ELR (cell line): Measurements from ENCODE around the gene ZFR2.

Experiments
- DNase-seq: peaks from one replicate; pipeline ENCODE4 v3.0.0-alpha.2; 2015; ENCODE audit warnings: low read depth

Gene ZFR2

DNA sequence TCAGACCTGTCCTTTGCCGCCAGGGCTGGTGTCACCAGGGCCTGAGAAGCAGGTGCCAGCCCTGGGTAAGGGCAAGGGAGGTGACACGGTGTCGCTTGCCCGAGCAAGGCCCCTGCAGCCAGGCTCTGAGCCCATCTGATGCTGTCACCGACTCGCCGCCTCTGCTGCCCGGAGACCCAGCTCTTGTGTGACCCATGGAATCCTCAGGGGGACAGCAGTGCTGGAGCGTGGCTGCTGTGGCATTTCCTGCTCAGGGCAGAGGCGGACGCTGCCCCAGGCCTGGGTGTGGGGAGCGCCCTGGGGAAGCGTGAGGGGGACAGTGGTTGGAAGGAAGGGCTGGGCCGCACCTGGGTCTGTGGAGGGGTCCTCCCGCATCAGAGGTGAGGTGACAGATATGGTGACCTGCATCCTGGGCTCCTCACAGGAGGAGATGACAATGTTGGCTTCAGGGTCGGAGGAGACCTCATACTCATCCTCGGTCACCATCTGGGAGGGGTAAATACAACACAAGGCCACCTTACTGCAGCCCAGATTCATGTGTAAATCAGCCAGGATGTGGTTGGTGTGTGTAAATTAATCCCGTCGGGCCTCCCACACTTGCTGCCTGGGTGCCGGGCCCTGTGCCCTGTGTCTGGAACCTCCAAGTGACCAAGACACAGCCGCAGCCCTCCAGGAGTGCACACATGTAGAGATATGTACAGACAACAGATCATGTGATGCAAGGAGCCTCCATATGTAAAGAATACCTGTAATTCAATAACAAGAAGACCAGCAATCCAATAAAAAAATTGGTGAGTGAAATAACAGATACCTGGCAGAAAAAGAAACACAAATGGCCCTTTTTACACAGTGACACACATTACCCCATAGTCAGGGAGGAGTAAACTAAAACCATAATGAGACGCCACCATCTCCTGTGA is 55.1 kb downstream of the ZFR2 start:
- no peak for DNase-seq

DNA sequence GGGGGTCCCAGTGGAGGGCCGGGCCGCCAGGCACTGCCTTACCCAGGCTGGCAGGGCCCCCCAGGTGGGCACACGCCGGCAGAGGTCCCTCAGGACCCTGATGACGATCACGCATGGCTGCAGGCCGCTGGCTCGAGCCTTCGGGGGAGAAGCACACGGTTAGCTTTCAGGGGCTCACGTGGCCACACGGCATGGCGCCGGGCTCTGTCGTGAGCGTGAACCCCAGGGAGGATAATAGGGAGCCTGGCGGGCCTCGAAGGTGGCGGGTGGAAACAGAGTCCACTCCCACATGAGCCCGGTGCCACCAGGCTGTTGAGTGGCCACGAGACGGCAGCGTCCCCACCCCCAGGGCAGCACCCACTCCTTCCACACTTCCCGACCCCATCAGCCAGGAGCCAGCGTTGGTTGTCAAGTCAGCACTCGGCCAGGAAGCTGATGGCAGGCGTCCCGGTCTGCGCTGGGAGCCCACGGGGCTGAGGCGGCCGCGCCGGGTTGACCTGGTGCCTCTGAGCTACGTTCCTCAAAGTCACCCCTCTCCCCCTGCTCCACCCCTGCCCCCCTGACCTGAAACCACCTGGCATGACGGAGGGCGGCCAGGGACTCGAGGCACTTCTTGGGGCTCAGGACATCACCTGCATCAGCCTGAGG is 58.0 kb downstream of the ZFR2 start:
- DNase-seq, result no peak

DNA sequence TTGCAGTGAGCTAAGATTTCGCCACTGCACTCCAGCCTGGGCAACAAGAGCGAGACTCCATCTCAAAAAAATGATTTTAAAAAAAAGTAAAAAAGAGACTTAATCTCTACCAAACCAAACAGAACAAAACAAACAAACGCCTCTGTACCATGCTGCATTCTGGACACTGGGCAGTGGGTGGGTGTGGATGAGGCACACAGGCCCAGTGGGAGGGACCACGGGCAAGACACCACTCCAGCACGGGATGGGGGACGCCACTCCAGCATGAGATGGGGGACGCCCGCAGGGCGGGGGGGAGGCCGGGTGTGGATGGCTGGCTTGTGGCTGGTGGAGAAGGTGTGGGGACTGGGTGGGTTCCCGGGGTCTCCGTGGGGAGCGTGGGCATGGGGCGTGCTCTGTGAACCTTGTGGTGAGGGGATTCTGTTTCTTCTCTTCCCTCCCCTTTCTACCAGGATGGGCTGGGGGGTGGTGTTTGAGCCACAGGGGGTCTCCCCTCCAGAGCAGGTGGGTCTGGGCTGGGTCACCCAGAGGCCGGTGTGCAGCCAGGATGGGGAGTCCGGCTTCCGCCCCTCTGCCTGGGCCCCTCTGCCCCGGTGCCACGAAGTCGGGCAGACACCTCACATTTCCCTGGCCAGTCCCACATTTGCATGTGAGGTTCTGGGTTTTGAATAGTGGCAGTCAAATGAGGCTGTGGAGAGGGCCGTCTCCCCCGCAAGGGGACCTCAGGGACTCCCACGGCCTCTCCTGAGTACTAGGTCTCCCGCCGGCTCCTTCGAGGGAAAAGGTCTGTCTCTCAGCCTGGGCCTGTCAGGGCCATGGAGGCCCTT is 58.7 kb downstream of the ZFR2 start:
- no peak for DNase-seq

DNA sequence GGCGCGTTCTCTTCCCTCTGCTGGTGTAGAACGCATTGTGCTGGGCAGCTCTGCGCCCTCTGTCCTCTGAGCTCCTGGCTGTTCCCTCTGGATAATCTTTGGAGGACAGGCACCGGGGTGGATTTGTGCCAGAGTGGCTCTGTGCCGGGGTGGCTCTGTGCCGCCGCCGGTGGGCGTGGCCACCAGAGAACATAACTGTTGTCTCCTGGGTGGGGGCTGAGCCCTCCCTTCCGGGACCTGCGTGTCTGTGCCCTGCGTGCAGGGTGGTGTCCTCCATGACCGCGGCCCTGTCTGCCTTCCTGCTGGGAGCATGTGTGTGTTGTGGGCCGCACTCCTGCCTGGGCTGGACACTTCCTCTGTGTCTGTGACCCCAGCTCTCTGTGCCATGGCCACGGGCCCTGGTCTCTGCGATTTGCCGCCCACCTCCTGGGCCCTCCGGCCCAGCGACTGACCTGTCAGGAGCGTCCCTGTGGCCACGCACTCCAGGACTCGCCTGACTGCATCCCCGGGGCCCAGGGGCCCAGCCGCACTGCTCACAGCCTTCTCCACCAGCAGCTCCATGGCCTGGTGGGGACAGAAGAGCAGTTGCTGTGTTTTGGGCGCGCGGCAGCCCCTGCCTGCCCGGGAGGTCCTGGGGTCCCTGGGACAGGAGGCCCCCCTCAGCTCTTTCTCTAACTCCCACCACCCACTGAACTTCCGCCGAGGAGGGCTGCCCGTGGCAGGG is 60.3 kb downstream of the ZFR2 start:
- DNase-seq, result no peak

DNA sequence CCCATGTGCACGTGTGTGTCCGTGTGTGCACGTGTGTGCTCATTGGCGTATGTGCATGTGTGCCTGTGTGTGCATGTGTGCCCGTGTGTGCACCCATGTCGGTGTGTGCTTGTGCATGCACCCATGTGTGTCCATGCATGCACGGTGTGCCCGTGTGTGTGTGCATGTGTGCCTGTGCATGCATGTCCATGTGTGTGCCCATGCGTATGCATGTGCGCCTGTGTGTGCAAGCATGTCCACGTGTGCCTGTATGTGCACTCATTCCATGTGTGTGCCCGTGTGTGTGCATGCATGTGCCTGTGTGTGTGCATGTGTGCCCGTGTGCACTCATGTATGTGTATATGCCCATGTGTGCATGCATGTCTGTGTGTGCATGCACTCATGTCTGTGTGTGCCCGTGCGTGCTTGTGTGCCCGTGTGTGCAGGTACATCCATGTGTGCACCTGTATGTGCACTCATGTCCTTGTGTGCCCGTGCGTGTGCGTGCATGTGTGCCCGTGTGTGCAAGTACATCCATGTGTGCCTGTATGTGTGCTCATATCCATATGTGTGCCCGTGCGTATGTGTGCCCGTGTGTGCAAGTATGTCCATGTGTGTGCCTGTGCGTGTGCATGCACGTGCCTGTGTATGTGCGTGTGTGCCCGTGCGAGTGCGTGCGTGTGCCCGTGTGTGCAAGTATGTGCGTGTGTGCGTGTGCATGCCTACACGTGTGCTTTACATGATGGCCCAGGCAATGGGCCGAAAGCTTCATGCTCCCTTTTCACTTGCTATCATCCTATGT is 61.1 kb downstream of the ZFR2 start:
- no peak for DNase-seq

DNA sequence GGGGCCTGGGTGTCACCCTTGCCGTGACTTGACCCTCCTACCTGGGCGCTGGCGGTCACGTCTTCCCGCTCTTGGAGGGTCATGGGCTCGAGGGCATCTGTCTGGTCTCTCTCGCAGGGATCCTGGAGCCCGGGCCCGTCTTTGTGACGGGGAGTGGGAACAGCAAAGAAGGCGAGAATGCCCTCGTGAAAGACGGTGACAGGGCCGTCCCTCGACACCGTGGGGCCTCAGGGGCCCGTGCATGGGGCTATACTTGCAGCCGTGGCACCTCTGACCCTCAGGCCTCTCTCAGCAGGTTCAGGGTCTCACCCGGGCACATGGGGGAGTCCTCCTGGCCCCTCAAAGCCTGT is 61.7 kb downstream of the ZFR2 start:
- DNase-seq, result no peak

DNA sequence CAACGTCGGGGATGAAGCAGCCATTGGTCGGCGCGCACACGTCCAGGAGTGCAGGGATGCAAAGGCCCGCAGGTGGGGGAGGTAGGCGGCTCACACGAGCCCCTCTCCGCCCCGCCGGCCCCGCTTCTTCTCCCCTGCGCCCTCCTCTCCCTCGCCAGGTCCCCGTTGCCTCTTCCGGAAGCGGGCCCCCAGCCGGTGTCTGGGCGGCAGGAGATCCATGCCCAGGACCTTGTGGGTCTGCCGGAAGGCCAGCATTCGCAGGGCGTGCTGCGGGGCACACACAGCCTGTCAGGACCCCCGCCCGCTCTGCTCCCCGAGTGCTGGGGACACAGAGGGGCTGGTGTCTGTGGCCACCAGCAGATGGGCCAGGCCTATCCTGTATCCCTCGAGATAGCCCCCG is 63.0 kb downstream of the ZFR2 start:
- DNase-seq, result no peak

DNA sequence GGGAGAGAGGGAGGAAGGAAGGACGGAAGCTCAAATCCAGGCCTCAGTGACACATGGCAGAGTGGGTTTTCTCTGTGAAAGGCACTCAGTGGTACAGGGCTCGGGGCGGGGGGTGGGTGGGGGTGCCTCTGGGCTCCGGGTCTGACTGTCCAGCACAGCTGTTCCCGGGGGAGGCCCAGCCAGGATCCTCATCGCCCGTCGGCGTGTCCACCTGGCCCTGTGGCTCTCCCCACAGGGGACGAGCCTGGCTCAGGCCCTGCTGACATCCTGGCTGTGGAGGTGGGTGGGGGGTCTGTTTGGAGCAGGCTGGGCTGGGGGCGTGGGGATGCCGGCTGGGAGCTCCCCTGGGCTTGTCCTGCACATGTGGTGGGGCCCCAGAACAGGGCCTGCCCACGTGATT is 64.4 kb downstream of the ZFR2 start:
- no peak for DNase-seq

DNA sequence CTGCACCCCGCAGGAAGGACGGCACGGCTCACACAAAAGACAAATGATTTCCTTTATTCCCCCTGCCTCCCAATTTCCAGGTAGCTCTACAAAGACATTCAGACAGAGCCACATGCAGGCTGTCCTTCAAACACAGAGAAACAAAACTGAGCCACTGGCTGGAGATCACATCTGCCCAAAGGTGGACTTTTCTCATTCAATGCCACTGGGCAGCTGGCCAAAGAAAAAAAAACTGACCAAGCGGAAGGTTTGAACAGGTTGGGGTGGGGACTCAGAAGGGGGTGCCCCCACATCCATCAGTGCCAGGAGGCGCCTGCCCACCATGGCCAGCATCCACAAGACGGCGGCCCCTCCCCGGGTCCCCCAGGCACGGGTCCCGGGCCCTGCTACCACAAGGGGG is 64.9 kb downstream of the ZFR2 start:
- no peak for DNase-seq

DNA sequence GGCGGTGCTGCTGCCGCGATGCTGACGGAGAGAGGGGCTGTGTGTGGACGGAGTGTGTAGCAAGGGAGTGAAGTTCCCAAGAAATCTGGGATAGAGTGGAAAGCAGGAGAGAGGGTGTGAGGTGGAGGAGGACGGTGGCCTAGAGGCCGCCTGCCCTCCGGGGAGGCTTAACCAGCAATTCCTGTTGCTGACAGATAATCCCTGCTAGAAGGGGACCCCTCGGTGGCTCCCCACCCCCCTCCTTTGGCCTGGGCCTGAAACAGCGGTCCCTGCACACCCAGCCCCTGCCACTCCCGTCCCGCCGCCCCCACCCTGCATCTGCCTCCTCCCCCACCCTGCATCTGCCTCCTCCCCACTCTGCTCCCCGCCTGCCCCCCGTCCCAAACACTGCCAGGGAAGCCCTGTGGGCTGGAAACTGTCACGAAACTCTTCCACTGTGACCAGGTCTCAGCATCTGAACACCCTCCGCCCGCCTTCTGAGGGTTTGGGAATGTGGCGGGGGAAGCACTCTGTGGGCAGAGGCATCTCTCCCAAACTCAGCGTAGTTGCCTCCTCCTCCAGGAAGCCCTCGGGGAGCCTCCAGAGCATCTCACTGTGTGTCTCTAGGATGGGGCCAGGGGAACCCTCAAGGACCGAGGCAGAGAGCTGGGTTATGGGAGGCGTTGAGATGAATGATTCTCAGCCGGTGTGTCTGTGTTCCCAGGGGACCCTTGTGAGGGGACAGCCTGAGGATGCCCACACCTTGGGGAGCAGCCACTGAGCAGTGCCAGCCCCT is 65.5 kb downstream of the ZFR2 start:
- no peak for DNase-seq

DNA sequence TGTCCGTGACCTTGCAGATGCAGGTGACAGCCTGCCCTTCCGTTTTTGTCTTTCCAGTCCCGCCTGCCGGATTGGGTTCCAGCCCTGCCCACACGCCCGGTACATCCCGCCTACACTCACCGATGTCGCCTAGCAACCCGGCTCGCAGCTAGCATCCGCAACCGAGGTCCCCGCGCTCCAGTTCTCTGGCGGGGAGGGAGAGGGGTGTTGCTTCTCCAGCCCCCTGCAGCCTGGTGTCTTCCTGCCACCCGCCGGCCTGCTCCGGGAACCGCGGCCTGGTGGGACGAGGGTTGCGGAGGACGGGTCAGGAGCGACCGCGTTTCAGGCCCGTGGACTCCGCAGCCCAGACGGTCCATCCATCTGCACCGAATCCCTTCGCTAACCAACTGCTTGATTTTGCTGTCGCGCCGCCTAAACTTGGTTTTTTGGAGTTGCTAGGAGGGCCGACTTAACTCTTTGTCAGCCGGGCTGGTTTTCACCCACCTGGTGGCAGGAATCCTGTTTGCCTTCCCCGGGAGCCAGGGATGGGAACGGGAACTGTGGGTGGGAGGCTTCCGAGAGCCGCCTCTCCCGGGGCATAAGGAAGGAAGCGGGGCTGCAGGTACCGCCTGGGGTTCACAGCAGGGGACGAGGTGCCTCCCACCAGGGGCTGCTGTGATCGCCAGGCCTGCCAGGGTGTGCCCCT is 67.3 kb downstream of the ZFR2 start:
- DNase-seq, result no peak

DNA sequence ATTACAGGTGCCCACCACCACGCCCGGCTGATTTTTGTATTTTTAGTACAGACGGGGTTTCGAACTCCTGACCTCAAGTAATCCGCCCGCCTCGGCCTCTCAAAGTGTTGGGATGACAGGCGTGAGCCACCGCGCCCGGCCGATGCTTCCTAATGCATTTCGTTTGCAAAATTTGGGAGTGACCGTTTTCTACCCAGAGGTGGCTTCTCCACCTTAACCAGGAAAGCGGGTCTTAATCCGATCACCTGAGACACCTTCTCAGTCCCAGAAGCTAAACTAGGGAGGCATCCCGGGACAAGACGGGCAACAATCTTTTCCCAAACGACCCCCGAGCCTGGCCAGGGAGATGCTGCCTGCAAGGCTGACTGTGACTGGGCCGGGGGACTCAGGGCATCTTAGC is 67.8 kb downstream of the ZFR2 start:
- DNase-seq, result no peak

DNA sequence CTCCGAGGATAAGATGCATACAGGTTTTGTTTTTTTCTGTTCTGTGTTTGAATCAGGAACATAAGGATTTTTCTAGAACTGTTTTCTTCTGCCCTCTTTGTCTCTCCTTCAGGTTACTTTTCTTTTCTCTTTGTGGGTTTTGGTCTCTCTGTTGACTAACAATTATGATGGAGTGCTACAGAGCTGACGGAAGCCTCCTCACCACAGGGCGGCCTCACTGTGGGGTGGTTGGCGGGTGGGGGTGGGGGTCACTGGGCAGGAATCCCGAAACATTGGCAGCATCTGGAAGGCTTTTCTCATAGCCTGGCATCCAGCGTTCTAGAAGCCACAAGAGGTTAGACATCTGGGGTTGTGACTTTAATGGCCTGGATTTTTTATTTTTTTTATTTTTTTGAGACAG is 70.7 kb downstream of the ZFR2 start:
- DNase-seq, result no peak

DNA sequence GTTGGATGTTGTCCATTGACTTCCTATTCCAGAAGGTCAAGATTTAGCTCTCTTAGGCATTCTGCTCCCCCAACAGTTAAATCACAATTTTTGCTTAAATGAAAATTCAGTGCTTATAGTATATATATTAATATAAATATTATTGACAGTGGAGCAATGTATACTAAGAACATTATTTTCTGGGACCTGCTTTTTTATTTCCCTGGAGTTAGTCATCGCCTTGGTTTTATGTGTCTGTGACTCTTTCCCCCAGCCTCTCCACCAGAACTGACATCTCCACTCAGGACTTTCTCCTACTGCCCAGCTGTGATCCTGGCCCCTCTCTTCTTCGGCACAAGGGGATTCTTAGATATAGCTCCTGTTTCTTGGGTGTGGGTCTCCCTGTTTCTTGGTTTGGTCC is 72.5 kb downstream of the ZFR2 start:
- no peak for DNase-seq

DNA sequence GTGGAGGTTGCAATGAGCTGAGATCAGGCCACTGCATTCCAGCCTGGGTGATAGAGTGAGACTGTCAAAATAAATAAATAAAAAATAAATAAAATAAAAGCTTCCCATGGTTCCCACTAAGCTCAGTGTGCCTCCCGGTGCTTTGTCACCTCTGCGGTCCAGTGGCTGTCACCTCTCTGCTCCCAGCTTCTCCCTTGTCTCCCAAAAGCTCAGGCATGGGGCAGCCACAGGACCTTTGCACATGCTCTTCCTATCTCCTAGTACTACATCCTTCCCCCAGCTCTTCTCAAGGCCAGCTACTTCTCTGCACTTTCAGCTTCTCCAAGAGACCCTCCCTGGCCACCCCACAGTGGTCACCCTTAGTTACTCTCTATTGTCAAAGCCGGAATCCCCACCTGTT is 75.0 kb downstream of the ZFR2 start:
- DNase-seq, result no peak

DNA sequence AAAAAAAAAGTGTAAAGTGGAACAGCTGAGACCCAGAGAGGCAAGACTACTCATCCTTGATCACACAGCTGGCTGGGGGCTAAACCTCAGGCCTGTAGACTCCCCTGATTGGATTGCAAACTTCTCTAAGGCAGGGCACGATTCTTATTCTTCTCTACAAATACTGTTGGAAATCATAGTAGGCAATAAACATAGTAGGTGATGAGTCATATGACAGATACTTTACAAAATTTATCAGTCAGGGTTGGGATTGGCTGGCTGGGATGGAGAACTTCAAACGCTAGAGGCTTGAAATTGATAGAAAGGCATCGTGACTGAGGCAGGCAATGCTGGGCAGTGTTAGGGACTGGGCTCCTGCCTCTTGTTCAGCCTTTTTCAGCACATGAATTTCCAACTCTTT is 76.7 kb downstream of the ZFR2 start:
- peak; percentile 30 for DNase-seq

DNA sequence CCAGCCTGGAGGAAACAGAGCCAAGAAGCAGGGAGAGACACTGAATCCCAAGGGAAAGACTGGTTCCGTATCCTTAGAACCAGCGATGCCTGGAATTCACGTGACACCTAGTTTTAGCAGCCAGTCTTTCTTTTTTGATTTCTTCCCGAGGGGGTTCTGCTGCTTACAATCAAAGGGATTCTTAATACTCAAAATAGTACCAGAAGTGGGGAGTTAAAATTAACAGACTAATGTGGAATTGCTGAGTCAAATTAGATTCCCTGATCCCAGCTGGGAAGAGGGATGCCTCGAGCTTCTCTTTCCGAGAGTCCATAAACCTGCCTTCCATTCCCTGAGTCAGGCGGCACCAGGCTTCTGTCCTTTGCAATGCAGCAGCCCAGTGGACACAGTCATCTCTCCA is 77.9 kb downstream of the ZFR2 start:
- no peak for DNase-seq

DNA sequence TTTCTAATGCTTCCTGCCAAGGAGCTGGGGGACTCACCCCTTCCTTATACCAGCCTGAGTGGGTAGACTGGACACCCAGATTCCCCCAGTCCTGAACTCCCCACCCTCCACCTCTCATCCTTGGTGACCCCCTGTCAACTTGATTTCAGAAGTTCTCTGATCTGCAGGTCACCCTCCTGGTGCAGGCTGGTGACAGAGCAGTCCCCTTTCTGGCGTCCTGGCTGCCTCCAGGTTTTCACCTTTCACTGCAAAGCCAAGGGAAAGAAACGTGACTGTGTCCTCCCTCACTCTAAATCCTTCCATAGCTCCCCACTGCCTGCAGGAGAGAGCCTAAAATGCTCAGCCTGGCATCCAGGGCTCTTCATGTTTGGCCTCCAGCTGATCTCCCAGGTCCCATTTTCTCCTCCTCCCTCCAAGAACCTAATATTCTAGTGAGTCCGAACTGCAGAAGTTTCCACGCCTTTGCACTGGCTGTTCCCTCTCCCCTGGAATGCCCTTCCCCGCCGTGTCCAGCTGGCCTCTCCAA is 78.6 kb downstream of the ZFR2 start:
- DNase-seq, result no peak

DNA sequence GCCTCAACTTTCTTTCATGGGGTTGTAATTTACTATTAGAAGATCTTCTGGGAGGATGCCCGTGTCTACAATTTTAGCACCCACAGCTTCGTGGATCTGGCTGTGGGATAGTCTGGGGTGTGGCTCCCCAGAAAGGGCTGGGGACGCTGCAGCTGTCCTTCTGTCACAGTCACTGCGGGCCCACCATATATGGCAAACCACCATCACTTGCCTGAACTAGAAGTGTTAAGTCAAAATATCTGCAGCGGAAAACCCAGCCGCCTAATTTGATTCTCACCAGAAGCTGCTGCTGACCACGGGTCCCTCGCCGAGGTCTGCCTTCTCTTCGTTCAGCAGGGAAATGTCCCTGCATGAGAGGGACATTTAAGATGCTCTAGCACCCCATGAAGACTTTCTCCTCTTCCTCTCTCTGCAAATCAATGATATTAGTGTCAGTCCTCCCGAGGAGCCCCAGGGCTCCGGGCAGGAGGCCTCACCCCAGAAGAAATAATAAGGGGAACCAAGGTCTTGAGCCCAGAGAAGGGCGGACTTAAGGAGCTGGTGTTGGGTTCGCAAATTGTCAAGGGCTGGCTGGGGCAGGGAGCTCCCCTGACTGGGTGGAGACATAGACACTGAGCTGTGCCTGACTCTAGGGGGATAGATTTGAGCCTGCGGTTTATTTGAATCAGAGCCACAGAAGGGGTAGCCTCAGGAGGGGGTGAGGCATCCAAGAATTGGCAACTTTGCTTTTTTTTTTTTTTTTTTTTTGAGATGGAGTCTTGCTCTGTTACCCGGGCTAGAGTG is 79.7 kb downstream of the ZFR2 start:
- no peak for DNase-seq
